H9 (cell line): ENCODE measurements around the gene MAPK8IP1. TPM values are rescaled to one million over a fixed set of nuclear protein-coding genes. Genes with fewer than 3 reads are reported as not detected.

Source experiments
- DNase-seq: peaks from one replicate; pipeline ENCODE4 v3.0.0-alpha.2; 2017
- H2AFZ ChIP-seq: one replicate; pipeline ENCODE4 v1.6.1; 2013; ENCODE audit warnings: mild to moderate bottlenecking, low read length, control low read depth, moderate library complexity
- H2AK5ac ChIP-seq: 2 replicates; pipeline ENCODE4 v1.6.1; 2013; ENCODE audit warnings: low read length, control low read depth, mixed read lengths; ENCODE audit not compliant: insufficient read length
- H2BK120ac ChIP-seq: one replicate; pipeline ENCODE4 v1.6.1; 2013; ENCODE audit warnings: low read depth, mild to moderate bottlenecking, low read length, control low read depth, inconsistent platforms; ENCODE audit not compliant: poor library complexity, severe bottlenecking
- H2BK12ac ChIP-seq: 2 replicates; pipeline ENCODE4 v1.6.1; 2013; ENCODE audit warnings: low read length, control low read depth, mixed read lengths, low read depth; ENCODE audit not compliant: insufficient read length
- H2BK15ac ChIP-seq: 2 replicates; pipeline ENCODE4 v1.6.1; 2013; ENCODE audit warnings: low read depth, low read length, control low read depth
- H2BK20ac ChIP-seq: one replicate; pipeline ENCODE4 v1.6.1; 2013; ENCODE audit warnings: low read depth, mild to moderate bottlenecking, low read length, control low read depth, inconsistent platforms; ENCODE audit not compliant: poor library complexity, severe bottlenecking
- H2BK5ac ChIP-seq: 2 replicates; pipeline ENCODE4 v1.6.1; 2013; ENCODE audit warnings: low read length, control low read depth, mixed read lengths; ENCODE audit not compliant: insufficient read length
- H3K14ac ChIP-seq: 2 replicates; pipeline ENCODE4 v1.6.1; 2013; ENCODE audit warnings: low read length, control low read depth; ENCODE audit not compliant: insufficient read depth
- H3K18ac ChIP-seq: 2 replicates; pipeline ENCODE4 v1.6.1; 2013; ENCODE audit warnings: low read depth, mild to moderate bottlenecking, mixed read lengths, low read length, control low read depth; ENCODE audit not compliant: insufficient read length
- H3K23ac ChIP-seq: 2 replicates; pipeline ENCODE4 v1.6.1; 2013; ENCODE audit warnings: low read length, control low read depth, mixed read lengths, low read depth; ENCODE audit not compliant: insufficient read length
- H3K23me2 ChIP-seq: 2 replicates; pipeline ENCODE4 v1.6.1; 2013; ENCODE audit warnings: low read depth, mild to moderate bottlenecking, mixed read lengths, low read length, control low read depth; ENCODE audit not compliant: insufficient read length, poor library complexity, severe bottlenecking
- H3K27ac ChIP-seq: 2 replicates; pipeline ENCODE4 v1.5.1; 2013; ENCODE audit warnings: low read length, control low read depth, mixed read lengths, low read depth; ENCODE audit not compliant: insufficient read length
- H3K27me3 ChIP-seq: 2 replicates; pipeline ENCODE4 v1.6.1; 2013; ENCODE audit warnings: low read length, control low read depth, inconsistent platforms; ENCODE audit not compliant: insufficient read depth
- H3K4ac ChIP-seq: 2 replicates; pipeline ENCODE4 v1.6.1; 2013; ENCODE audit warnings: low read depth, mild to moderate bottlenecking, control low read depth, inconsistent platforms, low read length, moderate library complexity
- H3K4me1 ChIP-seq: 2 replicates; pipeline ENCODE4 v1.6.1; 2013; ENCODE audit warnings: low read length, control low read depth, inconsistent platforms; ENCODE audit not compliant: insufficient read depth
- H3K4me2 ChIP-seq: 2 replicates; pipeline ENCODE4 v1.6.1; 2013; ENCODE audit warnings: low read length, control low read depth, mixed read lengths; ENCODE audit not compliant: insufficient read length, insufficient read depth
- H3K56ac ChIP-seq: 2 replicates; pipeline ENCODE4 v1.6.1; 2013; ENCODE audit warnings: low read depth, mild to moderate bottlenecking, mixed read lengths, low read length, control low read depth; ENCODE audit not compliant: insufficient read length
- H3K79me1 ChIP-seq: 2 replicates; pipeline ENCODE4 v1.6.1; 2013; ENCODE audit warnings: low read depth, mild to moderate bottlenecking, moderate library complexity, low read length, control low read depth, inconsistent platforms; ENCODE audit not compliant: insufficient read depth, poor library complexity, severe bottlenecking
- H3K79me2 ChIP-seq: 2 replicates; pipeline ENCODE4 v1.6.1; 2013; ENCODE audit warnings: low read length, control low read depth, inconsistent platforms; ENCODE audit not compliant: insufficient read depth
- H3K9ac ChIP-seq: 2 replicates; pipeline ENCODE4 v1.6.1; 2013; ENCODE audit warnings: low read length, control low read depth, mixed read lengths; ENCODE audit not compliant: insufficient read length; ENCODE audit errors: extremely low read depth
- H3K9me3 ChIP-seq: one replicate; pipeline ENCODE4 v1.6.1; 2013; ENCODE audit warnings: low read depth, low read length, inconsistent platforms; ENCODE audit not compliant: control insufficient read depth
- H3T11ph ChIP-seq: one replicate; pipeline ENCODE4 v1.6.1; 2013; ENCODE audit warnings: mild to moderate bottlenecking, low read length, control low read depth, inconsistent platforms
- H4K20me1 ChIP-seq: one replicate; pipeline ENCODE4 v1.6.1; 2013; ENCODE audit not compliant: control insufficient read depth, insufficient read length, insufficient read depth
- H4K5ac ChIP-seq: 2 replicates; pipeline ENCODE4 v1.6.1; 2013; ENCODE audit warnings: low read depth, mild to moderate bottlenecking, mixed read lengths, low read length, control low read depth; ENCODE audit not compliant: insufficient read length
- H4K8ac ChIP-seq: replicated peaks from 2 replicates; pipeline ENCODE4 v1.6.1; 2013; ENCODE audit warnings: low read length, control low read depth, mixed read lengths, low read depth; ENCODE audit not compliant: insufficient read length
- H4K91ac ChIP-seq: 2 replicates; pipeline ENCODE4 v1.6.1; 2013; ENCODE audit warnings: low read depth, mild to moderate bottlenecking, moderate library complexity, mixed read lengths, low read length, control low read depth; ENCODE audit not compliant: insufficient read length
- H3K27ac Mint-ChIP-seq, 3 experiments: 2 replicates in 2 of 3; 3 replicates in 1 of 3; pipeline ENCODE4 v1.8.0; 2020 to 2021; ENCODE audit warnings: mixed read lengths in 3 of 3, mild to moderate bottlenecking in 1 of 3, moderate library complexity in 1 of 3
- H3K27me3 Mint-ChIP-seq: 2 replicates; pipeline ENCODE4 v1.8.0; 2021; ENCODE audit warnings: low read depth, mild to moderate bottlenecking, moderate library complexity, mixed read lengths
- H3K36me3 Mint-ChIP-seq, 3 experiments: 2 replicates in 2 of 3; 3 replicates in 1 of 3; pipeline ENCODE4 v1.8.0; 2020 to 2021; ENCODE audit warnings: low read depth in 3 of 3, mixed read lengths in 3 of 3; ENCODE audit not compliant: insufficient read depth in 1 of 3
- H3K4me1 Mint-ChIP-seq, 2 experiments: 2 replicates each; pipeline ENCODE4 v1.8.0; 2020; ENCODE audit warnings: mixed read lengths in 2 of 2
- H3K4me3 Mint-ChIP-seq, 2 experiments: 2 replicates in 1 of 2; 3 replicates in 1 of 2; pipeline ENCODE4 v1.8.0; 2020 to 2021; ENCODE audit warnings: mild to moderate bottlenecking in 2 of 2, mixed read lengths in 2 of 2, moderate library complexity in 1 of 2
- H3K9me3 Mint-ChIP-seq, 2 experiments: 2 replicates in 1 of 2; 3 replicates in 1 of 2; pipeline ENCODE4 v1.8.0; 2020; ENCODE audit warnings: mild to moderate bottlenecking in 2 of 2, mixed read lengths in 2 of 2, moderate library complexity in 1 of 2
- CTCF ChIP-seq: fragments of 200-600 bp; sonication (generic); conservative IDR thresholded peaks from 3 replicates; pipeline ENCODE4 v1.8.0; 2021; ENCODE audit warnings: antibody characterized with exemption, mild to moderate bottlenecking
- WGBS: extraction: QIAGEN DNeasy Blood & Tissue Kit; methylation state at CpG from one replicate; pipeline ENCODE4 v1.1.7; 2013; ENCODE audit warnings: missing lambda C conversion rate, low lambda C conversion rate, mixed read lengths; ENCODE audit not compliant: insufficient read length; ENCODE audit errors: extremely low coverage; 5-methylcytosine and 5-hydroxymethylcytosine counted together
- total RNA-seq: library from RNA; stranded (reverse); gene quantifications from 2 replicates; pipeline ENCODE4 v1.2.1, GENCODE V29; 2021

The MAPK8IP1 gene
- total RNA-seq, 1 experiment from 2014 or later, result 30.2 TPM

GRCh38 chr11:45947885-45948284 lies 62.4 kb downstream of the MAPK8IP1 start:
- H3K9ac ChIP-seq, result no peak overlapping the region
- H3K4me1 ChIP-seq, result no peaks in the 10 kb centered on the region
- no peak overlapping the region for H2AK5ac ChIP-seq
- no peaks in the 10 kb centered on the region for H3K79me1 ChIP-seq
- H3K79me2 ChIP-seq, result no peaks in the 10 kb centered on the region
- H2AFZ ChIP-seq, result no peak overlapping the region
- H3K18ac ChIP-seq, result no peak overlapping the region
- H3K23me2 ChIP-seq, result no peaks in the 10 kb centered on the region
- no peaks in the 10 kb centered on the region for H3K27me3 Mint-ChIP-seq
- H3K4me1 Mint-ChIP-seq, result no peaks in the 10 kb centered on the region
- H3K27me3 ChIP-seq, result no peaks in the 10 kb centered on the region
- no peak overlapping the region for H3T11ph ChIP-seq
- H4K8ac ChIP-seq, result no peak overlapping the region
- H3K4me2 ChIP-seq, result no peak overlapping the region
- H2BK120ac ChIP-seq, result no peak overlapping the region
- no peak for TF ChIP-seq CTCF
- no peaks in the 10 kb centered on the region for H4K20me1 ChIP-seq
- H3K14ac ChIP-seq, result no peak overlapping the region
- no peak overlapping the region for H2BK12ac ChIP-seq
- no peak for DNase-seq
- H4K91ac ChIP-seq, result no peak overlapping the region
- no CpG with 5 or more reads among the region's 1 CpG for WGBS
- H2BK20ac ChIP-seq, result no peak overlapping the region
- H3K4me3 Mint-ChIP-seq, result no peak overlapping the region
- no peak overlapping the region for H3K27ac Mint-ChIP-seq
- H2BK5ac ChIP-seq, result no peak overlapping the region
- H3K56ac ChIP-seq, result no peak overlapping the region
- no peak overlapping the region for H4K5ac ChIP-seq
- H3K4ac ChIP-seq, result no peak overlapping the region
- no peaks in the 10 kb centered on the region for H3K9me3 ChIP-seq
- H3K36me3 Mint-ChIP-seq, result peaks cover 9 to 70% (median 34%) of the 10 kb centered on the region in 3 experiments; a peak in 5 of 7 replicates
- H3K9me3 Mint-ChIP-seq, result no peaks in the 10 kb centered on the region
- no peak overlapping the region for H3K23ac ChIP-seq
- no peak overlapping the region for H2BK15ac ChIP-seq
- H3K27ac ChIP-seq, result no peak overlapping the region
